ENCODE measurements around the gene PSD.

PSD gene

GRCh38 chr10:102411341-102412255 is 7.0 kb downstream of the PSD start:
- Histone ChIP-seq H3K4me1 (ENCODE audit: control insufficient read depth in 2 of 2, insufficient read depth in 1 of 2, low read depth in 1 of 2, low read length in 2 of 2) (peaks cover 45 to 66% of the 10 kb centered on the region in 2 donors), H4K91ac (ENCODE audit: low read depth, low read length, poor library complexity) (peak overlapping the region; percentile 41), H2AFZ (ENCODE audit: low read length) (no peak overlapping the region), H3K23ac (ENCODE audit: low read depth, low read length, poor library complexity) (peak overlapping the region; percentile 82), H3K27ac (replicated peaks; ENCODE audit: low read length) (no peak overlapping the region), H2BK15ac (ENCODE audit: low read length) (peak overlapping the region; percentile 78), H3K36me3 (replicated peaks in 1 of 2; ENCODE audit: control insufficient read depth in 2 of 2, insufficient read depth in 2 of 2, low read length in 2 of 2) (peaks cover 0 to 17% of the 10 kb centered on the region in 2 donors), H3K18ac (ENCODE audit: low read length) (peak overlapping the region; percentile 77), H2AK5ac (ENCODE audit: low read depth, low read length) (peak overlapping the region; percentile 77), H4K8ac (ENCODE audit: low read depth, low read length) (no peak overlapping the region), H3K4me3 (ENCODE audit: low read length in 2 of 2) (peak overlapping the region in 1 of 2 donors; percentile 37), H3K4me2 (ENCODE audit: insufficient read depth, low read length, poor library complexity, severe bottlenecking) (no peak overlapping the region), H2BK12ac (ENCODE audit: low read length) (peak overlapping the region; percentile 78), H3K9ac (ENCODE audit: low read depth, low read length, poor library complexity) (peak overlapping the region; percentile 60), H3K4ac (ENCODE audit: low read length) (peak overlapping the region; percentile 54), H2BK120ac (ENCODE audit: low read depth, low read length) (no peak overlapping the region), H3K9me3 (replicated peaks in 1 of 2; ENCODE audit: control insufficient read depth in 2 of 2, insufficient read depth in 1 of 2, low read depth in 1 of 2, low read length in 2 of 2) (peaks cover 0 to 9% of the 10 kb centered on the region in 2 donors), H2BK5ac (ENCODE audit: low read length) (peak overlapping the region; percentile 58), H3K27me3 (ENCODE audit: control insufficient read depth in 3 of 3, insufficient read depth in 3 of 3, low read depth in 1 of 3, low read length in 3 of 3) (peaks cover 0 to 44% (median 22%) of the 10 kb centered on the region in 3 experiments), H3K79me1 (ENCODE audit: low read depth, low read length) (no peaks in the 10 kb centered on the region), H3K14ac (ENCODE audit: low read length) (peak overlapping the region; percentile 64)
- DNase-seq (ENCODE audit: low spot score), result no peak
- no CpG with 5 or more reads among the region's 14 CpGs for WGBS, 2 donors (ENCODE audit: extremely low coverage in 2 of 2, insufficient read length in 2 of 2, insufficient replicate concordance in 1 of 2)

DNA sequence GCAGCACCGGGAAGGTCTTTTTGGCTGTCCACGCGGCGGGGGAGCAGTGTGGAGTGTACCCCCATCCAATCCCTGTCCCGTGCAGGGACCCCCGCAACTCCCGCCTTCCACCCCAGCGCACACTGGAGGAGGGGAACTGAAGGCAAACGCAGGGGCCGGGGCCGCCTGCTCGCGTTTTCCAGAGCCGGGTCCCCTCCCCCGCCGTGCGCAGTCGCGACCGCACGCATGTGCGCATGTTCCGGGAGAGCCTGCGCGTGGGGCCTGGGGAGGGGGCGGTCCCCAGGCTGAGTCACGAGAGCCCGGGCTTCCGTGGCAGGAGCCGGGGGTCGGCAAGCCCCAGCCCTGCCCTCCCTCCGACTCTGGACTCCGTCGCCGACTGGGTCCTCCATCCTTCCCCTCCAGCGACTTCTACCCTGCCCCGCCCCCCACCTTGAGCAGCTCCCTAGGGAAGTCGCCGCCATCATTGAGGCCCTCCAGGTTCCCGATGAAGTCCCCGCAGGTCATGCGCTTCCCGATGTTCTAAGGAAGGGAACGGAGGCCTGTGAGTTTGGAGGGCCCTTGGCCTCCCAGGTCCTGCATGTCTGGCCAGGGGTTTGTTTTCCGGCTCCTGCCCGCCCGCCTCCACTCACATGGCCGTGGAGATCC is 8.0 kb downstream of the PSD start:
- peak overlapping the region; percentile 78 for H2BK15ac ChIP-seq (ENCODE audit: low read length)
- H3K14ac ChIP-seq (ENCODE audit: low read length), result peak overlapping the region; percentile 12
- peaks cover 0 to 49% (median 22%) of the 10 kb centered on the region in 3 experiments for H3K27me3 ChIP-seq (ENCODE audit: control insufficient read depth in 3 of 3, insufficient read depth in 3 of 3, low read depth in 1 of 3, low read length in 3 of 3)
- H3K9me3 ChIP-seq (replicated peaks in 1 of 2; ENCODE audit: control insufficient read depth in 2 of 2, insufficient read depth in 1 of 2, low read depth in 1 of 2, low read length in 2 of 2), result peaks cover 0 to 9% of the 10 kb centered on the region in 2 donors
- peak overlapping the region; percentile 53 for H3K9ac ChIP-seq (ENCODE audit: low read depth, low read length, poor library complexity)
- peak overlapping the region; percentile 89 for H3K18ac ChIP-seq (ENCODE audit: low read length)
- no peaks in the 10 kb centered on the region for H3K79me1 ChIP-seq (ENCODE audit: low read depth, low read length)
- H3K4me1 ChIP-seq (ENCODE audit: control insufficient read depth in 2 of 2, insufficient read depth in 1 of 2, low read depth in 1 of 2, low read length in 2 of 2), result peaks cover 45 to 66% of the 10 kb centered on the region in 2 donors
- H3K4me3 ChIP-seq (ENCODE audit: low read length in 2 of 2), result peak overlapping the region in 1 of 2 donors; percentile 64
- H4K8ac ChIP-seq (ENCODE audit: low read depth, low read length), result no peak overlapping the region
- peak overlapping the region; percentile 67 for H3K4me2 ChIP-seq (ENCODE audit: insufficient read depth, low read length, poor library complexity, severe bottlenecking)
- H4K91ac ChIP-seq (ENCODE audit: low read depth, low read length, poor library complexity), result peak overlapping the region; percentile 41
- H3K4ac ChIP-seq (ENCODE audit: low read length), result no peak overlapping the region
- H2BK5ac ChIP-seq (ENCODE audit: low read length), result peak overlapping the region; percentile 69
- no peak overlapping the region for H2BK120ac ChIP-seq (ENCODE audit: low read depth, low read length)
- no peak overlapping the region for H2AFZ ChIP-seq (ENCODE audit: low read length)
- no peak for DNase-seq (ENCODE audit: low spot score)
- no peak overlapping the region for H2AK5ac ChIP-seq (ENCODE audit: low read depth, low read length)
- peak overlapping the region; percentile 79 for H2BK12ac ChIP-seq (ENCODE audit: low read length)
- peak overlapping the region; percentile 82 for H3K23ac ChIP-seq (ENCODE audit: low read depth, low read length, poor library complexity)
- no peak overlapping the region for H3K27ac ChIP-seq (replicated peaks; ENCODE audit: low read length)
- peaks cover 0 to 17% of the 10 kb centered on the region in 2 donors for H3K36me3 ChIP-seq (replicated peaks in 1 of 2; ENCODE audit: control insufficient read depth in 2 of 2, insufficient read depth in 2 of 2, low read length in 2 of 2)
- no CpG with 5 or more reads among the region's 48 CpGs for WGBS, 2 donors (ENCODE audit: extremely low coverage in 2 of 2, insufficient read length in 2 of 2, insufficient replicate concordance in 1 of 2)

DNA sequence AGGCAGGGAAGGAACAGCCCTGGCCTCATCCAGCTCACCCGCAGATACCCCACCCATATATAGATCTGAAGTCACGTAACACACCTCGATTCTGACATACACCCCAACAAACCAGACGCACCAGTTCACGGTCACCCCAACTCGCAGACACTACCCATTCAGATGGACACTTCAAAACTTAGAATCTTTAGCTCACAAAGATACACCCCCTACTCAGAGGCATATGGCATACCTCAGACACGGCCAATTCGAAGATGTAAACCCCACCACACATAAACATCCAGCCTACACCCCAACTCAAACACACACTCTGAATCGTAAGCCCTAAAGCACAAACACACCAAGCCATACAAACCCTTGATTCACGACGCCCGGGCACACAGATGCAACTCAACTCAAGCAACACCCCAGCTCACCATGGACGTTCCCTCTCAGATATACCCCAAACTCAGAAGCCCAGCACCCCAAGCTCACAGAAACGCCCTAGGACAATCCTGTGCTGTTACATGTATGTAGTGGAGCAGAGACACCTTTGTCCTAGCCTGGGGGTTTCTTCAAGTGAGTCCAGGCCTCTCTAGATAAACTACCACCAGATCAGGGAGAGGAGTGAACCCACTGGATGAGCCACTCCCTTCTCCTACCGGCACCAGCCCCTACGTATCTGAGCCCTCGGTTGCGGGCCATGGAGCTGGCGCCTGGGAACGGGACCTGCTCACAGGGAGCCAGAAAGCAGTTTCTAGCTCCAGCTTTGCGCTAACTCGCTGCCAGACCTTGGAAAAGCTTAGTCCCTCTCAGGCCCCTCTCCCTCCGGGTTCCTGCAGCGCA is 8.8 kb downstream of the PSD start:
- no peak overlapping the region for H4K91ac ChIP-seq (ENCODE audit: low read depth, low read length, poor library complexity)
- H3K4me3 ChIP-seq (ENCODE audit: low read length in 2 of 2), result peak overlapping the region; percentile 47 to 81
- peak overlapping the region; percentile 10 for H3K14ac ChIP-seq (ENCODE audit: low read length)
- no CpG with 5 or more reads among the region's 24 CpGs for WGBS, 2 donors (ENCODE audit: extremely low coverage in 2 of 2, insufficient read length in 2 of 2, insufficient replicate concordance in 1 of 2)
- H3K9me3 ChIP-seq (replicated peaks in 1 of 2; ENCODE audit: control insufficient read depth in 2 of 2, insufficient read depth in 1 of 2, low read depth in 1 of 2, low read length in 2 of 2), result peaks cover 0 to 9% of the 10 kb centered on the region in 2 donors
- H3K27ac ChIP-seq (replicated peaks; ENCODE audit: low read length), result no peak overlapping the region
- H2BK15ac ChIP-seq (ENCODE audit: low read length), result peak overlapping the region; percentile 88
- peaks cover 0 to 49% (median 22%) of the 10 kb centered on the region in 3 experiments for H3K27me3 ChIP-seq (ENCODE audit: control insufficient read depth in 3 of 3, insufficient read depth in 3 of 3, low read depth in 1 of 3, low read length in 3 of 3)
- peak overlapping the region; percentile 20 for H3K23ac ChIP-seq (ENCODE audit: low read depth, low read length, poor library complexity)
- peaks cover 44 to 62% of the 10 kb centered on the region in 2 donors for H3K4me1 ChIP-seq (ENCODE audit: control insufficient read depth in 2 of 2, insufficient read depth in 1 of 2, low read depth in 1 of 2, low read length in 2 of 2)
- H2AK5ac ChIP-seq (ENCODE audit: low read depth, low read length), result peak overlapping the region; percentile 49
- peak overlapping the region; percentile 53 for H3K9ac ChIP-seq (ENCODE audit: low read depth, low read length, poor library complexity)
- H3K4me2 ChIP-seq (ENCODE audit: insufficient read depth, low read length, poor library complexity, severe bottlenecking), result peak overlapping the region; percentile 78
- no peaks in the 10 kb centered on the region for H3K79me1 ChIP-seq (ENCODE audit: low read depth, low read length)
- H2BK5ac ChIP-seq (ENCODE audit: low read length), result peak overlapping the region; percentile 69
- no peak for DNase-seq (ENCODE audit: low spot score)
- H2AFZ ChIP-seq (ENCODE audit: low read length), result peak overlapping the region; percentile 78
- H4K8ac ChIP-seq (ENCODE audit: low read depth, low read length), result no peak overlapping the region
- H2BK12ac ChIP-seq (ENCODE audit: low read length), result no peak overlapping the region
- no peak overlapping the region for H3K4ac ChIP-seq (ENCODE audit: low read length)
- H3K36me3 ChIP-seq (replicated peaks in 1 of 2; ENCODE audit: control insufficient read depth in 2 of 2, insufficient read depth in 2 of 2, low read length in 2 of 2), result peaks cover 0 to 13% of the 10 kb centered on the region in 2 donors
- H3K18ac ChIP-seq (ENCODE audit: low read length), result peak overlapping the region; percentile 86
- H2BK120ac ChIP-seq (ENCODE audit: low read depth, low read length), result no peak overlapping the region
